Upper lobe of left lung (tissue), 4 donors: ENCODE results near the gene TRPM2.

Experiments
- CTCF ChIP-seq, 6 experiments: fragments of 450-650 bp in 4 of 6; fragments of 200-600 bp in 2 of 6; sonication (generic) in 2 of 6; IDR thresholded peaks; one replicate each; pipeline ENCODE4 v1.5.1; 2016 to 2019; ENCODE audit warnings: antibody characterized with exemption in 6 of 6
- EP300 ChIP-seq, 4 donors: sonication (generic); formaldehyde crosslinking; IDR thresholded peaks; one replicate each; pipeline ENCODE4 v1.5.1; 2017; ENCODE audit warnings: antibody characterized with exemption in 4 of 4, control low read depth in 2 of 4

- TF ChIP-seq CTCF (IDR thresholded peaks at IDR 0.05) (no peak), EP300 (IDR thresholded peaks at IDR 0.05) (no peak)
These were observed 9.9 kb downstream of the TRPM2 start for GRCh38 chr21:44363278-44363677.
